CD4-positive, alpha-beta T cell treated with Interleukin-6 for 4 hours (primary cell): ENCODE measurements around the gene TNFRSF8.

Source experiments
- DNase-seq: peaks from one replicate; pipeline ENCODE4 v3.0.0-alpha.2; 2020; ENCODE audit warnings: mixed read lengths

TNFRSF8 gene

GRCh38 chr1:12177156-12177998 is 114.3 kb downstream of the TNFRSF8 start:
- peak; percentile 43 for DNase-seq

- peak; percentile 99 for DNase-seq
These were observed 114.9 kb downstream of the TNFRSF8 start for GRCh38 chr1:12177999-12178441.

DNA sequence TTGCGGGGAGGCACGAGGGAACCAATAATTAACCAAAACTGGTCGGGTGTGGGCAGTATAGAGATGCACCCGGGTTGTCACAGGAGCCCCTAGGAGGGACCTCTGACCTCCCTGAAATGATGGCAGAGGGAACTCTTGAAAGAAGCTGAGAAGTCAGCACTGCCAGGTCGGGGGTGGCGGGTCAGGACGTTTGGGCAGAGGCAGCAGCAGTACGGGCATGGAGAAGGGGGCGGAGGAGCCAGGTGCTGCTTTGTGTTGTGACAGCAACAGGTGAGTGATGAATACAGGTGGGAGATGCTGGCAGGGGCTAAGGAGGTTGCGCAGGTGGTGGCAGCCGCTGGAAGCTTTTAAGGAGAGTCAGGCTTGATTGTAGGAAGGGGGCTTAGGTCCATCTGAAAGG is 115.4 kb downstream of the TNFRSF8 start:
- DNase-seq, result no peak

DNA sequence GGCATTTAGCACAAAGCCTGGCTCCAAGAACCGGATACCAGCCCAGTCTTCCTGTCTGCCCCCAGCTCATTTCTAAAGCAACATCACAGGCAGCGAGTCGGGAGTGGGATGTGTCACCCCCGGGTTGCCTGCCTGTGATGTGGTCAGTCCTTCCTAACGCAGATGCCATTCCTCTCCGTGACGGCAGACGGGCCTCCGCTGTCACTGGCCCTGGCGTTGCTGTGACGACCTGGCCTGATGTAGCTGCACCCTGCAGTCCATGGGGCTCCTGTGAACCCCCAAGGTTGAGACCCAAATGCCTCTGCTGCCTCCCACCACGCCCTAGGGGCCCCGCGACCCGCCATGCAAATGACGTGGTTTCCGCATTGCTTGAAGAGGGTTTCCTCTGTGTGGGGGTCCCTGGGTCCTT is 116.0 kb downstream of the TNFRSF8 start:
- DNase-seq, result peak; percentile 91

DNA sequence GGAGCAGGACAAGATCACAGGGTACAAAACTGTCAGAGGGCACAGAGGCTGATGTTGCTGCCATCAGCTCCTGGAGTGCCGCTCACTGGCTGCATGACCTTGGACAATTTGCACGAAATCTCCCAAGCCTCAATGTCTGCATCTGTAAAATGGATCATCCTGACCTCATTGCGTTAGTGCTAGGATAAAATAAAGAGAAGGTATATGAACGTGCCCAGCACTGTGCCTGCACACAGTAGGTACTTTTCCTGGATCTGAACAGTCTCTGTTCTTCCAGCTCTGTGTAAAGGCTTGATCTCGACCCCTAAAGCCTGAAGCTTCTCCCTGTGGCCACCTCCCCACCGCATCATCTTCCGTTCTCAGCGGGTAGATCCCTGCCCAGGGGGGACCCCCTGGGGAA is 116.6 kb downstream of the TNFRSF8 start:
- no peak for DNase-seq

DNA sequence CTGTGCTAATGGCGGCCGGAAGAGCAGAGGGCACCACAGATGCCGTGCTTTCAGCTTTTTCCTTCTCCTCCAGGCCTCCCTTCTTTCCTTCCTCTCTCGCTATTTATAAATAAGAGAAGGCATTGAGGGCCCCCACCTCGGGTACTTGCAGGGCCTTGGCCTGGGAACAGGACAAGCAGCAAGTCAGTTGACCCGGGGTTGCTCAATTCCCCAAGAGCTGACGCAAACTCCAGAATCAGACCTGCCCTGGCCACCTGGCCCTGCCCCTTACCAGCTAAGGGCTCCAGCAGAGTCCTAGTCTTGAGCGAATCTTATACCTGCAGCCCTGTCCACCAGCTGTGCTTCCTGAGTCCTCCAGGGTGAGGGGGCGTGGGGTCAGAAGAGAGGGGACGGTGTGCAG is 117.2 kb downstream of the TNFRSF8 start:
- no peak for DNase-seq

DNA sequence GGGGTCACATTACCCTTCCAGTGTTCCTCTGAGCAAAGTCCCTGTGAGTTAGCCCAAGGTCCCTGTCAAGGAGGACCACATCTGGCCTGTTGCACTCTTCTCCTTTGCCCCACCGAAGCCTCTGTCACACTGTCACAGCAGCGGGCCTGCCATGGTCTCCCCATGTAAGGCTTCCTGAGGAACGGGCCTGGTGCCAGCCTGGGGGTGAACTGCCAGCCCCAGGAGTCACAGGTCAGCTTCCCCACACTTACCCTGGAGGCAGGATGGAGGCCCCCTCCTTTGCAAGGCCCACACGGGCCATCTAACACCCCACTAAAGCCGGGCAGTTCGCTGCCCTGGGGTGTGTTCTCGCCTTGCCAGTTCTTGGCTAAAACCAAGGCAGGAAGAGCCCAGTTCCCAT is 117.8 kb downstream of the TNFRSF8 start:
- DNase-seq, result no peak

- DNase-seq, result no peak
These were observed 118.5 kb downstream of the TNFRSF8 start for GRCh38 chr1:12181568-12181967.

DNA sequence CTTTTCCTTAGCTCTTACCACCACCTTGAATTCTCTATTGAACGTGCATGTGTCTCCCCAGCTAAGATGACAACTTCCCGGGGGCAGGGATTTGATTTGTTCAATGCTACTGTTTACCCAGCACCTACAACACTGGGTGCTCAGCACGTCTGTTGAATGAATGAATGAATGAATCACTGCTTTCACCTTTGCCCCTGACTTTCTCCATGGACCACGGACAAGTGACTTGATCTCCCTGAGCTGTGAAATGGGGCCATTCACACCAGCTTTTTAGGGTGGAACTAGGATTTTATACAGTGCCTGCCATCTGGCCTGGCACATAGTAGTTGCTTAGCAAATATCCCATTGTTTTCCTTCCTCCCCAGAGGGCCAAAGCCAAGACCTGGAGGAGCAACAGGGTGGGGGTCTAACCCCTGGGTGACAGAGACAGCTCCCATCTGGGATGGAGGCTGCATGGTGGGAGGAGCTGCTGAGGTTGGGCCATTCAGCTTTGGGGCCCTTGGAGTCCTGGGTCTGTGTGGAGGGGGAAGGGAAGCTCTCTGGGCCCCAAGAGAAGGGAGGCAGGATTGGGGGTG is 119.4 kb downstream of the TNFRSF8 start:
- DNase-seq, result no peak

- DNase-seq, result no peak
These were observed 120.1 kb downstream of the TNFRSF8 start for GRCh38 chr1:12183095-12183794.

GRCh38 chr1:12184008-12184681 is 121.0 kb downstream of the TNFRSF8 start:
- DNase-seq, result no peak

DNA sequence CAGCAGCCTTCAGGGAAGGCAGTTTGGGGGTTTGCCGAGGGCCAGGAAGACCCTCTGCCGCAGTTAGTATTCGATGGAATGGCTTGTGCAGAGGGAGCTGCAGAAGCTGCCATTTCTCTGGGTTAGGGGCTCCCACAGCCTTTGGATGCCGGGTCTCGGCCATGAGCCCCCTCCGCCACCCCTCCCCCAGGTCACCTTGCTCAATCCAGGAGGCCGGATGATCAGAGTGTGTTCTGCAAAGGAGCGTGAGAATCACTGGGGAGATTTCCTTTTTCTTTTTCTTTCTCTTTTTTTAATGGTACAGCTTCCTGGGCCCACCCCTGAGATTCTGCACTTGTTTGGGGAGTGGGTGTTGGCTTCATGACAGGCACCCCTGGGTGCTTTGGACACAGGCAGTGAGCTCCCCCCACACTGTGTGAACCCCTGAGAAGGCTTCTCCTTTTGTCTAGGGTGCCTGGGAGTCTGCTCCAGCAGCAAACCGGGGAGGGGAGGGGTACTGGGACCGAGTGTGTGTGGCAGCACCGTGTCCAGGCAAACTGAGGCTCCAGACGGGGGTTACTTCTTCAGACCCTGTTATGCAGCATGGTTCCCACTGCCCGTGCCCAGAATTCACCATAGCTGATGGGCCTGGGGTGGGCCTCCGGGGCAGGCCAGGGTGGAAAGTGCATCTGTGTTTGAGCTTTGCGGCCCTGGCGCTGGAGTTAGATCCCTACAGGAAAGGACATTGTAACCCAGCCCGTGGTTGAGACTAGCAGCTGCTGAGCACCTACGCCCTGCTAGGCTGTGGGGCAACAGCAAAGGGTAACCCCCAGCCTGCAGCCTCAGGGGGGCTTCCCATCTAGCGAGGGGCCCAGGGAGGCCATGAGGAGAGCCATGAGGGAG is 122.2 kb downstream of the TNFRSF8 start:
- no peak for DNase-seq

DNA sequence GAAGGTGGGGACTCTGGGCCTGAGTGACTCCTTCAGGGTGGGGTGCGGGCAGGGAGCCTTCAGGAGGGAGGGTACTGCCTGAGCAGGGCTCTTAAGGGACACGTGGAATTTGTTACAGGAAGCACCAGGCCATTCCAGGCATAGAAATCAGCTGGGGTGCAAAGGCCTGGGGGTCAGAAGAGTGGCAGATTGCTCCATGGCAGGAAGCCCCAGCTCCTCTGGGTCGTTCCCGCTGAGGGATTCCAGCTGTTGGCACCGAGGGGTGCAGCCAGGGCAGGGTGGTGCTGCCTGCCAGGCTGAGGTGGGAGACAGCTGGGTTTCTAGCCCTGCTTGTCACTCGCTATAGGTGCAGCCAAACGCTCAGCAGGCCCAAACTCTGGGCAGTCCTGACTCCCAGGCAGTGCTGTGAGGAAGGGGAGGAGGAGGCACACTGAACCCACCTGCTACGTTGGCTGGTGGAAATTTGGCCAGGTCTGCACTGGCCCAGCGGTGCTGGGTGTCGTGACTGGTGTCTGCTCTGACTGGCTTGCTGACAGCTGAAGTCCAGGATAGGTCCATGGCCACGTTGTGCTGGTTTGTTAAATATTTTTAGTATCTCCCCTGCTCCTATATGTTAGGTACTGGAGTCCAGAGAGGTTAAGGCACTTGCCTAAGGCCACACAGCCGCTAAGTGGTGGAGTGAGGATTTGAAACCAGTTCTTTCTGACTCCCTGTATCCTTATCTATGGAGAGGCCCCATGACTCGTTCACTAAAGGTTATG is 123.0 kb downstream of the TNFRSF8 start:
- DNase-seq, result no peak

GRCh38 chr1:12186679-12186985 is 123.5 kb downstream of the TNFRSF8 start:
- DNase-seq, result no peak

DNA sequence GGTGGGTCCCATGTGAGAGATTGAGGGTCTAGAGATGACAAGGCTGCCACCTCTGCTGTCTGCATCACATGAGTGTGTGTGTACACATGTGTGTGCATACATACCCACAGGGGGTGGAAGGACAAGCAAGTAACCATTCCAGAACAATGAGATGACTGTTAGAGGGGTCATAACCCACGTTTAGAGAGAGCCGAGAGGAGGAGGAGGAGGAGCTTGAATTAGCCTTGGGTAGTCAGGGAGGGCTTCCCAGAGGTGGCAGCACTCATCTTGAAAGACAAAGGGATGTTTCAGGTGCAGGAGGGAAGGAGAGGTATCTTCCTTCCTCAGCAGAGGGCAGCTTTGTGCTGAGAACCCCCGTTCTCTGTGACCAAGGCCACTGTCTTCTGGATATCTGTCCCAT is 125.0 kb downstream of the TNFRSF8 start:
- no peak for DNase-seq

GRCh38 chr1:12188657-12189327 is 125.7 kb downstream of the TNFRSF8 start:
- DNase-seq, result no peak

DNA sequence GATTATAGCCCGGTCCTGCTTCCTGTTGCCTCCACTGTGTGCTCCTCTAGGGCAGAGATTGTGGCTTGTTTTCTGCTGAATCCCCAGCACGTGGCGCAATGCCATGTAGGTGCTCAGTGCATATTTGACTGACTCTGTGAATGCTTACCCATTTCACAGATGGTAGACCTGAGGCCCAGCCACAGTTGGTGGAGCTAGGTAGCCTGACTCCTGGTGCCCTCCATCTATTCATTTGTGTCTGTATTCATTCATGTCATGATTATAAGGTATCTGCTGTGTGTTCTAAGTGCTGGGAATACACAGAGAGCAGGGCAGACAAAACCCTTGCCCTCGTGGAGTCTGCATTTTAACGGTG is 126.2 kb downstream of the TNFRSF8 start:
- DNase-seq, result no peak

DNA sequence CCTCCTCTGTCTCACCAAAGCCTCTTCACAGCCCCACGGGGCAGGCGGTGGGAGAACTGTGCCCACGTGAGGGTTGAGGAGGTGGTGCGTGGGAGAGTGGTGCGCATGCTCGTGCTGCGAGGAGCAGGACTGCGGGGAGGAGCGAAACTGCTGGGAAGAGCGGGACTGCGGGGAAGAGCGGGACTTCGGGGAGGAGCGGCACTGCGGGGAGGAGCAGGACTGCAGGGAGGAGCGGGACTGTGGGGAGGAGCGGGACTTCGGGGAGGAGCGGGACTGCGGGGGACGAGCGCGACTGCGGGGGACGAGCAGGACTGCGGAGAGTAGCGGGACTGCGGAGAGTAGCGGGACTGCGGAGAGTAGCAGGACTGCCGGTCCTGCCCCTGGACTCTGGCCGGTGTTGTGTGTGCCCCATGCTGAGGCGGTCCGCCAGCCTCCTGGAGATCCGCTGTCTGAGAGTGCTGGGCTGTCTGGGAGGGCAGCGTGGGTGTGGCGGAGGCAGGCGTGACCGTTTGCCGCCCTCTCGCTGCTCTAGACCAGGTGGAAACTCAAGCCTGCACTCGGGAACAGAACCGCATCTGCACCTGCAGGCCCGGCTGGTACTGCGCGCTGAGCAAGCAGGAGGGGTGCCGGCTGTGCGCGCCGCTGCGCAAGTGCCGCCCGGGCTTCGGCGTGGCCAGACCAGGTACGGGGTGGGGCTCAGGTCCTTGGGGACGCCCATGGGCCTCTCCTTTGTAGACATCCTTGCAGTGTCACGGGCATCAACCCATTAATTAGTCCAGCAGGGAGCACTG is 128.3 kb downstream of the TNFRSF8 start:
- DNase-seq, result no peak
